ENCODE data around the gene C14orf93. TPM values are rescaled to one million over a fixed set of nuclear protein-coding genes. Genes with fewer than 3 reads are reported as not detected.

C14orf93 gene
- total and polyA plus RNA-seq, 9 of the 15 experiments (the other 6 are each of a cell fraction or from before 2014, with no cell fraction given): 2.2 to 22.4 (median 16.1) TPM

DNA sequence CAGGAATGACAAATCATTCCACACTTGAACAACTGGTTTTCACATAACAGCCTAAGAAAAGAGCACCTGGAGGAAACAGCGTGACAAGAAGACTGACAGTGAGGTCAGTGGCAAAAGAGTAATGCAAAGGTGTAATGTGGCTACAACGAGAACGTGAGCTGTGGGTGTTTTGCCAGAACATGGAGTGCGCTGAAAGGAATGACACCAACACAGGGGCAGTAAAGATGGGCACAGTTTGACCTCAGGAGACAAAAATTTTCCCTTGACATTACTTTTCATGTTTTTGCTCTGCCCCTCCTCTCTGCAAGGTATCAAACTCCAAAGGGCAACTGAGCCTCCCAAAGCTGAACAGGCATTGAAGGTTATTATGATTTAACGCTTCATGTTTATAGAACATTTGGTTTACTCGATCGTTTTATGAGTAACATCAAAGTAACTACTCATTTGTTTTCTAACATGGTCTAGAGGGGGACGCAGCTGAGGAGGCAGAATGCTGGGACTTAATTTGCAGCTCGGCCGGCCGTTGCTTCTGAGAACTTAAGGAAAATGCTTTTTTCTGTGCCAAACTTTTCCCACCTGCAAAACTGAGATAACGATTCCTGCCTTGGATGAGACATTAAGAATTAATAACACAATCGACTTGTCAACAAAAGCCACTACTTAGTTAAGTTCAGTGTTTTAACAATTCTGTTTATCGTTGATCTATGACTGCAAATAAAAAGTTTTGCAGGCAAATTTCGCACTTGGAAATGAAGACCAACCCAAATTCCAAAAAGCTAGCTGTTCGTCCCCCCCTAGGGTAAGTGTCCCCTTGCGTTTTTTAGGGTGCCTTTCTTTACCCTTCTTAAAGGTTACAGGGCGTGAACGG is 54.0 kb downstream of the C14orf93 start (continued):
- TF ChIP-seq, protein P1, sequence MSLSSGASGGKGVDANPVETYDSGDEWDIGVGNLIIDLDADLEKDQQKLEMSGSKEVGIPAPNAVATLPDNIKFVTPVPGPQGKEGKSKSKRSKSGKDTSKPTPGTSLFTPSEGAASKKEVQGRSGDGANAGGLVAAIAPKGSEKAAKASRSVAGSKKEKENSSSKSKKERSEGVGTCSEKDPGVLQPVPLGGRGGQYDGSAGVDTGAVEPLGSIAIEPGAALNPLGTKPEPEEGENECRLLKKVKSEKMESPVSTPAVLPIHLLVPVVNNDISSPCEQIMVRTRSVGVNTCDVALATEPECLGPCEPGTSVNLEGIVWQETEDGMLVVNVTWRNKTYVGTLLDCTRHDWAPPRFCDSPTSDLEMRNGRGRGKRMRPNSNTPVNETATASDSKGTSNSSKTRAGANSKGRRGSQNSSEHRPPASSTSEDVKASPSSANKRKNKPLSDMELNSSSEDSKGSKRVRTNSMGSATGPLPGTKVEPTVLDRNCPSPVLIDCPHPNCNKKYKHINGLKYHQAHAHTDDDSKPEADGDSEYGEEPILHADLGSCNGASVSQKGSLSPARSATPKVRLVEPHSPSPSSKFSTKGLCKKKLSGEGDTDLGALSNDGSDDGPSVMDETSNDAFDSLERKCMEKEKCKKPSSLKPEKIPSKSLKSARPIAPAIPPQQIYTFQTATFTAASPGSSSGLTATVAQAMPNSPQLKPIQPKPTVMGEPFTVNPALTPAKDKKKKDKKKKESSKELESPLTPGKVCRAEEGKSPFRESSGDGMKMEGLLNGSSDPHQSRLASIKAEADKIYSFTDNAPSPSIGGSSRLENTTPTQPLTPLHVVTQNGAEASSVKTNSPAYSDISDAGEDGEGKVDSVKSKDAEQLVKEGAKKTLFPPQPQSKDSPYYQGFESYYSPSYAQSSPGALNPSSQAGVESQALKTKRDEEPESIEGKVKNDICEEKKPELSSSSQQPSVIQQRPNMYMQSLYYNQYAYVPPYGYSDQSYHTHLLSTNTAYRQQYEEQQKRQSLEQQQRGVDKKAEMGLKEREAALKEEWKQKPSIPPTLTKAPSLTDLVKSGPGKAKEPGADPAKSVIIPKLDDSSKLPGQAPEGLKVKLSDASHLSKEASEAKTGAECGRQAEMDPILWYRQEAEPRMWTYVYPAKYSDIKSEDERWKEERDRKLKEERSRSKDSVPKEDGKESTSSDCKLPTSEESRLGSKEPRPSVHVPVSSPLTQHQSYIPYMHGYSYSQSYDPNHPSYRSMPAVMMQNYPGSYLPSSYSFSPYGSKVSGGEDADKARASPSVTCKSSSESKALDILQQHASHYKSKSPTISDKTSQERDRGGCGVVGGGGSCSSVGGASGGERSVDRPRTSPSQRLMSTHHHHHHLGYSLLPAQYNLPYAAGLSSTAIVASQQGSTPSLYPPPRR (CRISPR knock-in tag; IDR thresholded peaks at IDR 0.05; ENCODE audit: borderline replicate concordance): no peak; the same call in 1 of the 2 replicates
- TF ChIP-seq, protein P2, sequence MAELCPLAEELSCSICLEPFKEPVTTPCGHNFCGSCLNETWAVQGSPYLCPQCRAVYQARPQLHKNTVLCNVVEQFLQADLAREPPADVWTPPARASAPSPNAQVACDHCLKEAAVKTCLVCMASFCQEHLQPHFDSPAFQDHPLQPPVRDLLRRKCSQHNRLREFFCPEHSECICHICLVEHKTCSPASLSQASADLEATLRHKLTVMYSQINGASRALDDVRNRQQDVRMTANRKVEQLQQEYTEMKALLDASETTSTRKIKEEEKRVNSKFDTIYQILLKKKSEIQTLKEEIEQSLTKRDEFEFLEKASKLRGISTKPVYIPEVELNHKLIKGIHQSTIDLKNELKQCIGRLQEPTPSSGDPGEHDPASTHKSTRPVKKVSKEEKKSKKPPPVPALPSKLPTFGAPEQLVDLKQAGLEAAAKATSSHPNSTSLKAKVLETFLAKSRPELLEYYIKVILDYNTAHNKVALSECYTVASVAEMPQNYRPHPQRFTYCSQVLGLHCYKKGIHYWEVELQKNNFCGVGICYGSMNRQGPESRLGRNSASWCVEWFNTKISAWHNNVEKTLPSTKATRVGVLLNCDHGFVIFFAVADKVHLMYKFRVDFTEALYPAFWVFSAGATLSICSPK (IDR thresholded peaks at IDR 0.05; ENCODE audit: borderline replicate concordance): no peak
- TF ChIP-seq, protein P3, sequence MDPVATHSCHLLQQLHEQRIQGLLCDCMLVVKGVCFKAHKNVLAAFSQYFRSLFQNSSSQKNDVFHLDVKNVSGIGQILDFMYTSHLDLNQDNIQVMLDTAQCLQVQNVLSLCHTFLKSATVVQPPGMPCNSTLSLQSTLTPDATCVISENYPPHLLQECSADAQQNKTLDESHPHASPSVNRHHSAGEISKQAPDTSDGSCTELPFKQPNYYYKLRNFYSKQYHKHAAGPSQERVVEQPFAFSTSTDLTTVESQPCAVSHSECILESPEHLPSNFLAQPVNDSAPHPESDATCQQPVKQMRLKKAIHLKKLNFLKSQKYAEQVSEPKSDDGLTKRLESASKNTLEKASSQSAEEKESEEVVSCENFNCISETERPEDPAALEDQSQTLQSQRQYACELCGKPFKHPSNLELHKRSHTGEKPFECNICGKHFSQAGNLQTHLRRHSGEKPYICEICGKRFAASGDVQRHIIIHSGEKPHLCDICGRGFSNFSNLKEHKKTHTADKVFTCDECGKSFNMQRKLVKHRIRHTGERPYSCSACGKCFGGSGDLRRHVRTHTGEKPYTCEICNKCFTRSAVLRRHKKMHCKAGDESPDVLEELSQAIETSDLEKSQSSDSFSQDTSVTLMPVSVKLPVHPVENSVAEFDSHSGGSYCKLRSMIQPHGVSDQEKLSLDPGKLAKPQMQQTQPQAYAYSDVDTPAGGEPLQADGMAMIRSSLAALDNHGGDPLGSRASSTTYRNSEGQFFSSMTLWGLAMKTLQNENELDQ (CRISPR knock-in tag; IDR thresholded peaks at IDR 0.05; ENCODE audit: borderline replicate concordance): no peak
- TF ChIP-seq, protein P4, sequence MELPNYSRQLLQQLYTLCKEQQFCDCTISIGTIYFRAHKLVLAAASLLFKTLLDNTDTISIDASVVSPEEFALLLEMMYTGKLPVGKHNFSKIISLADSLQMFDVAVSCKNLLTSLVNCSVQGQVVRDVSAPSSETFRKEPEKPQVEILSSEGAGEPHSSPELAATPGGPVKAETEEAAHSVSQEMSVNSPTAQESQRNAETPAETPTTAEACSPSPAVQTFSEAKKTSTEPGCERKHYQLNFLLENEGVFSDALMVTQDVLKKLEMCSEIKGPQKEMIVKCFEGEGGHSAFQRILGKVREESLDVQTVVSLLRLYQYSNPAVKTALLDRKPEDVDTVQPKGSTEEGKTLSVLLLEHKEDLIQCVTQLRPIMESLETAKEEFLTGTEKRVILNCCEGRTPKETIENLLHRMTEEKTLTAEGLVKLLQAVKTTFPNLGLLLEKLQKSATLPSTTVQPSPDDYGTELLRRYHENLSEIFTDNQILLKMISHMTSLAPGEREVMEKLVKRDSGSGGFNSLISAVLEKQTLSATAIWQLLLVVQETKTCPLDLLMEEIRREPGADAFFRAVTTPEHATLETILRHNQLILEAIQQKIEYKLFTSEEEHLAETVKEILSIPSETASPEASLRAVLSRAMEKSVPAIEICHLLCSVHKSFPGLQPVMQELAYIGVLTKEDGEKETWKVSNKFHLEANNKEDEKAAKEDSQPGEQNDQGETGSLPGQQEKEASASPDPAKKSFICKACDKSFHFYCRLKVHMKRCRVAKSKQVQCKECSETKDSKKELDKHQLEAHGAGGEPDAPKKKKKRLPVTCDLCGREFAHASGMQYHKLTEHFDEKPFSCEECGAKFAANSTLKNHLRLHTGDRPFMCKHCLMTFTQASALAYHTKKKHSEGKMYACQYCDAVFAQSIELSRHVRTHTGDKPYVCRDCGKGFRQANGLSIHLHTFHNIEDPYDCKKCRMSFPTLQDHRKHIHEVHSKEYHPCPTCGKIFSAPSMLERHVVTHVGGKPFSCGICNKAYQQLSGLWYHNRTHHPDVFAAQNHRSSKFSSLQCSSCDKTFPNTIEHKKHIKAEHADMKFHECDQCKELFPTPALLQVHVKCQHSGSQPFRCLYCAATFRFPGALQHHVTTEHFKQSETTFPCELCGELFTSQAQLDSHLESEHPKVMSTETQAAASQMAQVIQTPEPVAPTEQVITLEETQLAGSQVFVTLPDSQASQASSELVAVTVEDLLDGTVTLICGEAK (IDR thresholded peaks at IDR 0.05): no peak
- TF ChIP-seq, protein P4 (CRISPR knock-in tag; IDR thresholded peaks at IDR 0.05): no peak
- TF ChIP-seq ETV5 (CRISPR knock-in tag; IDR thresholded peaks at IDR 0.05; ENCODE audit: low read depth): no peak
- TF ChIP-seq ZNF143 (CRISPR knock-in tag; IDR thresholded peaks at IDR 0.05): no peak
